Prostate gland (tissue), 2 donors: Measurements from ENCODE around the gene TET3.

ENCODE experiments used
- POLR2A ChIP-seq: fragments of 450-650 bp; IDR thresholded peaks from one replicate; pipeline ENCODE4 v1.6.1; 2016; ENCODE audit warnings: antibody characterized with exemption, mild to moderate bottlenecking
- TF ChIP-seq, protein P1 (sequence below), 4 experiments: fragments of 200-600 bp in 2 of 4; fragments of 450-650 bp in 2 of 4; sonication (generic) in 2 of 4; IDR thresholded peaks; 1 replicate in 3 of 4; 2 replicates in 1 of 4; pipeline ENCODE4 v1.5.1; 2016 to 2019; ENCODE audit warnings: antibody characterized with exemption in 4 of 4, mild to moderate bottlenecking in 2 of 4, moderate library complexity in 2 of 4

DNA sequence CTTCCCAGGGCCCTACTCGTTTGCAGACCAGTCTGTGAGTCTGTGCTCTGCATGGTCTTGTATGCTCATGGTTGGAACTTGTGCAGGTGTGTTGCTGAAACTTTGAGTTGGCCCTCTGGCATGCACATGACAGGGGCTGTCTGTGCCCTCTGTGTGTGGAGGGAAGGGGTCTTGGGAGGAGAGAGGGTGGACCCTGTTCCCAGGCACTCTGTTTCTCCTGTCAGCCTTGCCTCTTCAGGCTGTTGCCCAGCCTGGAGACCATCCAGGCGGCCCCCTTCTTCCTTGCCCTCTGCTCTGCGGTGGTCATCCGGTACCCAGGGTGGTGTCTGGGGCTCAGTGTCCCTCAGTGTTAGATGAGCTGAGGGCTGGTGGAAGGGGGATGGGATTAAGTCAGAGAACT, 39.5 kb downstream of the TET3 start:
- TF ChIP-seq, protein P1, sequence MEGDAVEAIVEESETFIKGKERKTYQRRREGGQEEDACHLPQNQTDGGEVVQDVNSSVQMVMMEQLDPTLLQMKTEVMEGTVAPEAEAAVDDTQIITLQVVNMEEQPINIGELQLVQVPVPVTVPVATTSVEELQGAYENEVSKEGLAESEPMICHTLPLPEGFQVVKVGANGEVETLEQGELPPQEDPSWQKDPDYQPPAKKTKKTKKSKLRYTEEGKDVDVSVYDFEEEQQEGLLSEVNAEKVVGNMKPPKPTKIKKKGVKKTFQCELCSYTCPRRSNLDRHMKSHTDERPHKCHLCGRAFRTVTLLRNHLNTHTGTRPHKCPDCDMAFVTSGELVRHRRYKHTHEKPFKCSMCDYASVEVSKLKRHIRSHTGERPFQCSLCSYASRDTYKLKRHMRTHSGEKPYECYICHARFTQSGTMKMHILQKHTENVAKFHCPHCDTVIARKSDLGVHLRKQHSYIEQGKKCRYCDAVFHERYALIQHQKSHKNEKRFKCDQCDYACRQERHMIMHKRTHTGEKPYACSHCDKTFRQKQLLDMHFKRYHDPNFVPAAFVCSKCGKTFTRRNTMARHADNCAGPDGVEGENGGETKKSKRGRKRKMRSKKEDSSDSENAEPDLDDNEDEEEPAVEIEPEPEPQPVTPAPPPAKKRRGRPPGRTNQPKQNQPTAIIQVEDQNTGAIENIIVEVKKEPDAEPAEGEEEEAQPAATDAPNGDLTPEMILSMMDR (IDR thresholded peaks at IDR 0.05): no peak
- no peak for TF ChIP-seq POLR2A
